Suppressor macrophage treated with lipopolysaccharide for 4 hours (primary cell): ENCODE results near the gene BLVRA.
"Not testable (repeated sequence)": the region's sequence is repeated elsewhere in the genome, so short reads cannot be mapped to it uniquely, and the experiment has no call there.

Experiments
- DNase-seq: peaks from one replicate; pipeline ENCODE4 v3.0.0-alpha.2; 2020

Gene BLVRA

DNA sequence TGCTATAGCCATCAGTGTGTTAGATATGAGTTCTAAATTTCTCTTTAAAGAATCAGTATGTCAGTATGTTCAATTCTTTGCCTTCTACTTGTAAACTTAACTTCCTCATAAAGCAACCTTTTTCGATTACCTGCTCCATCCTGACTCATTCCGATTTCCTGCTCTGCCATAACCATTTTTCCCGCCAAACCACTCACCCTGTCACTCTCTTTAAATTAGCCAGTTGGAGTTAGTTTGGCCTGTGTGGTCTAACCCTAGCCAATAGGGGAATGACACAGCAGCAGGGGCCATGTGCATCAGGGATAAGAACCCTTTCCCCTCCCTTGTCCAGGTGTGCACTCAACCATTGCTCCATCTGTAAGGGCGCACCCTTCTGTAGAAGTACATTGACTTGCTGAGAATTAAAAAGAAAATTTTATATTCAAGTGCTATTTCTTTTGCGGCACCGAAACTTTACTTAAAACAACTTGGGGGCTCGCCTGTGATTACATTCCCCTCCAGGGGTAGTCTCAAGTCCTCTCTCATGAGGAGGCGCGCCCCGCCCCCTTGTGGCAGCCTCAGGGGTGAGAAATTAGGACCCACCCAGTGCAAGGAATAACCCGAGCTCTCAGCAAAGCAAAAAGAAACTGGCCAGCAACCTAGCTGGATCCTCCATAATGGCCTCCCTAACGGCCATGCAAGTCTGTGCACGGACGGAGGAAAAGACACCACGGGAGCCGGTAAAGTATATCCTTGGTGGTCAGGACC, 51.9 kb downstream of the BLVRA start:
- DNase-seq, result peak; percentile 45

DNA sequence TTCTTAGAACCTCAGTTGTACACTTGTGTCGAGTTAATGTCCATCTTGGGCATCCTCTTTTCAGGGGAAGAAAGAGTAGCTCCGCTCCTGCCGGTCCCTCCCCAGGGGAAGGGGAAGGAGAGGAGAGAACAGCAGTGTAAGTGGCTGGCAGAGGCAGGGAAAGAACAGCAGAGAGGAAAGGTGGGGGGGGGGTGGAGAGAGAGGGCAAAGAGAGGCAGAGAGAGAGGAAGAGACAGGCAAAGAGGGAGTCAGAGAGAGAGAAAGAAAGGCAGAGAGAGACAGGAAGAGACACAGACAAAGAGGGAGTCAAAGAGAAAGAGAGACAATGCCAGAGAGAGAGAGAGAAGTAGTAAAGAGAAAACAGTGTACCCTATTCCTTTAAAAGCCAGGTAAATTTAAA, 56.9 kb downstream of the BLVRA start:
- no peak for DNase-seq

DNA sequence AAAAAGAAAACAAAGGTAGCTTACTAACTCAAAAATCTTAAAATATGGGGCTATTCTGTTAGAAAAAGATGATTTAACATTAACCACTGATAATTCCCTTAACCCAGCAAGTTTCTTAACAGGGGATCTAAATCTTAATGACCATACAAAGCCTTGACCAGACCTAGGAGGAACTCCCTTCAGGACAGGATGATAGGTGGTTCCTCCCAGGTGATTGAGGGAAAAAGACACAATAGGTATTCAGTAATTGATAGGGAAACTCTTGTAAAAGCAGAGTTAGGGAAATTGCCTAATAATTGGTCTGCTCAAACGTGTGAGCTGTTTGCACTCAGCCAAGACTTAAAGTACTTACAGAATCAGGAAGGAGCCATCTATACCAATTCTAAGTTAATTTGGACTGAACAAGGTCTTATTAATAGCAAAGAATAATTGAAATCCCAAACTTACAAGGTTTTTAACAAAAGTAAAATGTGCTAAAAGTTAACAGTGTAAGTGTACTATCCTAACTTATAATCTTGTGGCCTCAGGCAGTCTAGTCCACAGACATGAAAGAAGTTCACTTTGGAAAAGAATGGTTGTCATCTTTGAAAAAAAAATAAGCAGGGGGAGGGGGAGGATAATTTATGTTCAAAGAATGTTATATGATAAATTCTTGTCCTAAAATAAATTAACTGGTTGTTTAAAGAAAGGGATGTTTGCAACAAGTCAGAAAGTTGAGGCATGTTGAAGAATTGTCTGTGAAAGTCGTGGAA, 57.7 kb downstream of the BLVRA start:
- not testable (repeated sequence) for DNase-seq

DNA sequence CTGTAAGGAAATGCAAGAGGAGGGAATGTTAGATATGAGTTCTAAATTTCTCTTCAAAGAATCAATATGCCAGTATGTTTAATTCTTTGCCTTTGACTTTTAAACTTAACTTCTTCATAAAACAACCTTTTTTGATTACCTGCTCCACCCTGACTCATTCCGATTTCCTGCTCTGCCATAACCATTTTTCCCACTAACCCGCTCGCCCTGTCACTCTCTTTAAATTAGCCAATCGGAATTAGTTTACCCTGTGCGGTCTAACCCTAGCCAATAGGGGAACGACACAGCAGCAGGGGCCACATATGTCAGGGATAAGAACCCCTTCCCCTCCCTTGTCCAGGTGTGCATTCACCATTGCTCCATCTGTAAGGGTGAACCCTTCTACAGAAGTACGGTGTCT, 64.9 kb downstream of the BLVRA start:
- not testable (repeated sequence) for DNase-seq

DNA sequence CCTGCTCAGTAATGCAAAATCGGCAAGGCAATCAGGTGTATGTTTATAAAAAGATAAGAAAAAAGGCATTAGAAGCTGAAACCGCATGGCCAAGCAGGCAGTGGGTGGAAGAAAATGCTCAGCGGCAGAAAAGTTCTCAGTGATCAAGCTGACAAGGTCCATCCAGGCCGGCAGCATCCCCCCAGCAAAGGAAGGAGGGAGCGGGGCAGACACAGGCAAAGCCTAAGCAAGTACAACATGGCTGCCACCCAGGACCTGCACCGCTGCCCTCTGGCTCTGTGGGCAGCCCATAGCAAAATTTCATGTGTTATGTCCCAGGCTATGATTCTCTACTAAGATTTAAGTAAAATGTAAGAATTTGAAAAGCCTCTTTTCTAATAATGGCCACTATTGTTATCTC, 65.5 kb downstream of the BLVRA start:
- no peak for DNase-seq

DNA sequence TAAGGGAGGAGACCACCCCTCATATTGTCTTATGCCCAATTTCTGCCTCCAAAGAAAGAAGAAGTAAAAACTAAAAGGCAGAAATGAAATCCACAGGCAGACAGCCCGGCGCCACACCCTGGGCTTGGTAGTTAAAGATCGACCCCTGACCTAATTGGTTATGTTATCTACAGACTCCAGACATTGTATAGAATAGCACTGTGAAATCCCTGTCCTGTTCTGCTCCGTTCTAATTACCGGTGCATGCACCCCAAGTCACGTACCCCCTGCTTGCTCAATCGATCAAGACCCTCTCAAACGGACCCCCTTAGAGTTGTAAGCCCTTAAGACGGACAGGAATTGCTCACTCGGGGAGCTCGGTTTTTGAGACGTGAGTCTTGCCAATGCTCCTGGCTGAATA, 66.0 kb downstream of the BLVRA start:
- not testable (repeated sequence) for DNase-seq

DNA sequence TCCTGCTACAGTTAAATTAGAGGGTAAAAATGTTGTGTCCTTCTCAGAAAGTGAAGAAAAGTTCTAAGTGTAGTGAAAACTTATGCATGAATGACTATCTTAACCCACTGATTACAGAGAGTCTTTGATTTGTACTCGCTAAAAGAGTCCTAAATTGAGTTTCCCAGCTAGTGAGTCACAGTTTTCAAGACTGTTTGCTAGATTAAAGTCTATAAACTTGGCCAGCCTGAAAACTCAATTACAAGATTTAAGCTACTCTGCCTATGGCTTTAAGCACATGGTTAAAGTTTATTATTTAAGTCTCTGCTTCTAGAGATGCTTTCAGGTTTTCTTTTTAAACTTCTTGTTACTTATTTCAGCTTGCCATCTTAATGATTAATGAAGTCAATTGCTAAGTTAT, 66.5 kb downstream of the BLVRA start:
- no peak for DNase-seq

DNA sequence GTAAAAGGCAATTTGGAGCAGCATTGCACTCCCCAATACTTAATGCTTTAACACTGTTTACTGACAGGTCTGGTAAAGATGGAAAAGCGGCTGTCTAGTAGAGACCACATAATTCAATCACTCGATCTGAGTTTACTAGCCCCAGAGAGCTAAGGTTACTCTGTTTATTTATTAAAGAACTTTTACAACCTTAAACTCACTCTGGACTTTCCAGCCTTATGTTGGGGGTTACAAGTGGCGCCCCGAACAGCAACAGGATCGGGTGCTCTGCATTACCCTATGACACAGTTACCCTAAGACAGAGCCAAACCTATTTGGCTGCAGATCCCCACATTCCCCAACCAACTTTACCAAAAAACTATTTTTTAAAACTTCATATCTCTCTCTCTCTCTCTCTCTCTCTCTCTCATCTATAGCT, 66.9 kb downstream of the BLVRA start:
- no peak for DNase-seq

DNA sequence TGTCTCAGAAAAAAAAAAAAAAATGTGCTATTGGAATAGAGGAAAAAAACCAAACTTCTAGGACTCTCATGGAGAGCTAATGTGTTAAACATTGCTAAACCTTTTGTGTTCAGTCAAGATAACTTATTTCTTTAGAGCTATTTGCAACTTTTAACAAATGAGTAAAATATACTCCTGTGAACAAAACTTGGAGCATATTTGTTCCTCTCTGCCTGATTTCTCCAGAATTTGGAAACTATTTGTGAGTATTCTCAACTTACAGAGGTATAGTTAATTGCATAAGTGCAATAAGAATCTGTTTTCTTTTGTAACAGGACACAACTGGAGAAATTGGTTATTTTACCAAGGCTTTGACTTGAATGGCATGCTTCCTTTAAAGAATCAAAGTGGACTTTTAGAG, 72.4 kb downstream of the BLVRA start:
- DNase-seq, result not testable (repeated sequence)

DNA sequence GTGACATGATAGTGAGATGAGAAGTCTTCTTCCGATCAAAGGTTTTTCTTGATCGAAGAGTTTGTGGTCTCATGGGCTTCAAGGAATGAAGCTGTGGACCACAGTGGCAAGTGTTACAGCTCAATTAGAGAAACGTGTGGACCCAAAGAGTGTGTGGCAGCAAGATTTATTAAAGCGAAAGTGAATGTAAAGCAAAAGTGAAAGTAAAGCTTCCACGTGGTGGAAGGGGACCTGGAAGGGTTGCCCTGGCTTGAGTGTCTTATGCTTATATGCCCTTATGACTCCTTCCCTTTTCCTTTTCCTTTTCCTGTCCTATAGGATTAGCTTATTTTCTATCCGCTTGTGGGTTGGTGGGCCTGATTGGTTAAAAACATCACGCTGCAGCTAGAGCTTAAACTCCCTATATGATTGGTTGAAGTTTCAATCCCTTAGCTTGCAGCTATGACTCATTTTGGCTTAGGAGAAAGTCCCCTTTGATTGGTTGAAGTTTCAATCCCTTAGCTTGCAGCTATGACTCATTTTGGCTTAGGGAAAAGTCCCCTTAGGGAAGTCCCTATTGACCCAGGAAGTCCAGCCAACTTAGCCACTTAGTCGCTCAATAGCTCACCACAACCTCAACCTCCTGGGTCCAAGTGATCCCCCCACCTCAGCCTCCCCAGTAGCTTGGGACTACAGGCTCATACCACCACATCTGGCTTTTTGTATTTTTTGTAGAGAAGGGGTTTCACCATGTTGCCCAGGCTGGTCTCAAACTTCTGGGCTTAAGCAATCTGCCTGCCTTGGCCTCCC, 76.2 kb downstream of the BLVRA start:
- DNase-seq, result peak; percentile 80

DNA sequence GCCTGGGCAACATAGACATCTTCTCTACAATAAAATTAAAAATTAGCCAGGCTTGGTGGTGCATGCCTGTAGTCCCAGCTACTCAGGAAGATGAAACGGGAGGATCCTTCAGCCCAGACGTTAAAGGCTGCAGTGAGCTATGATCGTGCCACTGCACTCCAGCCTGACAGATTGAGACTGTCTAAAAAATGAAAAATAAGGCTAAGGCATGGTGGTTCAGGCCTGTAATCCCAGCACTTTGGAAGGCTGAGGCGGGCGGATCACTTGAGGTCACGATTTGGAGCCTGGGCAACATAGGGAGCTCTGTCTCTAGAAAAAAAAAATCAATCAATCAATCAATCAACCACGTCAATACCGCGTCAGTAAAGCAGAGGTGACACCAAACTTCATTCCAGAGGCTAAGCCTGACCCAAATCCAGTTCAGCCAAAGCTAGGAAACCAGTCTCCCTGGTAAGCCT, 79.8 kb downstream of the BLVRA start:
- DNase-seq, result no peak

DNA sequence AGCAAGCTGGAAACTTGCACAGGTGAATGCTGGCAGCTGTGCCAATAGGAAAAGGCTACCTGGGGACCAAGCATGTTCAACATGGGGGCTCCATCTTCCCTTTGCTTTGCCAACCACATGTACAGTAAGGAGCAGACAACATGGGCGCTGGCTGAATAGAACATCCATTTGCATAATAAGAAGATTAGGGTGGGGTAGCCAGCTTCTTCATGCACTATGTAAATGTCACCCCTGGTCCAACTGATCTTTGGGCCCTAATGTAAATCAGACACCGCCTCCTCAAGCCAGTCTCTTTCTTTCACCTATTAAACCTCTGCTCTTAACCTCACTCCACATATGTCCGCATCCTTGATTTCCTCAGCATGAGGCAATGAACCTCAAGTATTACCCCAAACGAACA, 84.8 kb downstream of the BLVRA start:
- no peak for DNase-seq

DNA sequence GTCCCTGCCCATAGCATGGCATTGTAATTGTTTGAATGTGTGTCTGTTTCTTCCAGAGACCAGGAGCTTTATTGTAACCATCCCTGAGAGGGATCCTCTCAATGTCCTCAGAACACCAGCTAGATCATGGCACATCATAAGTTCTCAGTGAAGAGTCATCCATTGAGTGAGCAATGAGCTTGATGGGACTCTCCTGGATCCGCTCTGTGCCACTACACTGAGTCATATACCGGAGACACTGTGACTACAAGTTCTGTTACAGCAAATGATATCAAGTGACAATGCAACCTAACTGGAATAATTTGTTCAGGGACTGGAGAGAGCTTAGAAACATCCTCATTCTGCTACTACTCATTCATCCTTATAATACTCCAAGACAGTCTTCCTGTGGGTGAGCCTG, 85.8 kb downstream of the BLVRA start:
- peak; percentile 57 for DNase-seq

DNA sequence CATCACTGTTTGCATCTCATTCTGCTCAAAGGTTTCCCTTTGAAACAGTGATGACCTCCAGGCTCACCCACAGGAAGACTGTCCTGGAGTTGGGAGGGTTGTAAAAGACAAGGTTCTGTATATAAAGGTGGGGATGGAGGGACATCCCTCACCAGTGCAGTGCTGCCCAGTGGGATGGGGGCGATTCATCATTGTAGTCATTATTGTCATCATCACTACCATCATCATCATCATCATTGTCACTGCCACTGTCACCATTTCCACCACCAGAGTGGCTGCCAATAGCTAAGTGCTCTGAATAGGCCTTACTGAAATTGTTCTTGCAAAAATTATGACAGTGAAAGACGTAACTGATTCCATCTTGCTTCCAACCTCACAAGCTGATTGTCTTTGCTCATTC, 86.2 kb downstream of the BLVRA start:
- DNase-seq, result peak; percentile 19

DNA sequence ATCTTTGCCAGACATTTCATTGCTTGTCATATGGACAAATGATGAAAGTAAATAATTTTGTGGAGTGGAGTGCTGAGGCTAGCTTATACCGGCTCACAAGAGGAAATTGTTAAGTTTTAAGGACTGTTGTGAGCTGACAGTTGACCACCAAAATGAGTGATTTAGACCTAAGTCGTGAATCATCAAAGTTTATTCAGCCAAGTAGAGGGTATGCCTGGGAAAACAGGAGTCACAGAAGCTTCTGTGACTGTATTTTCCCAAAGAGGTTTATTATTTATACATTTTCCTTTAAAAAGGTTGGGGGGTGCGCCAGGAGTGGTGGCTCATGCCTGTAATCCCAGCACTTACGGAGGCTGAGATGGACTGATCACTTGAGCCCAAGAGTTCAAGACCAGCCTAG, 89.0 kb downstream of the BLVRA start:
- no peak for DNase-seq

DNA sequence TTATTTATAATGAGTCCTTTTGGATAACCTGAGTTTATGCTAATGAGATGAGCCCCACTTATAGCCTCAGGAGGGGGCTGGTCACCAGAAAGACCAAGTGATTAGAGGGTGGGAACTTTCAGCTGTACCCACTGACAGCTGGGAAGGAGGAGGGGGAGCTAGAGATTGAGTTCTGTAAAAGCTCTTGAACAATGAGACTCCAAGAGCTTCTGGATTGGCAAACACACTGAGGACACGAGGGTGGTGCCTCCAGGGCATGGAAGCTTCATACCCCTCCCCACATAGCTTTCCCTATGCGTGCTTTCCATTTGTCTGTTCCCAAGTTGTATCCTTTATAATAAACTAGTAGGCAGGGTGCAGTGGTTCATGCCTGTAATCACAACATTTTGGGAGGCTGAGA, 90.6 kb downstream of the BLVRA start:
- DNase-seq, result no peak

DNA sequence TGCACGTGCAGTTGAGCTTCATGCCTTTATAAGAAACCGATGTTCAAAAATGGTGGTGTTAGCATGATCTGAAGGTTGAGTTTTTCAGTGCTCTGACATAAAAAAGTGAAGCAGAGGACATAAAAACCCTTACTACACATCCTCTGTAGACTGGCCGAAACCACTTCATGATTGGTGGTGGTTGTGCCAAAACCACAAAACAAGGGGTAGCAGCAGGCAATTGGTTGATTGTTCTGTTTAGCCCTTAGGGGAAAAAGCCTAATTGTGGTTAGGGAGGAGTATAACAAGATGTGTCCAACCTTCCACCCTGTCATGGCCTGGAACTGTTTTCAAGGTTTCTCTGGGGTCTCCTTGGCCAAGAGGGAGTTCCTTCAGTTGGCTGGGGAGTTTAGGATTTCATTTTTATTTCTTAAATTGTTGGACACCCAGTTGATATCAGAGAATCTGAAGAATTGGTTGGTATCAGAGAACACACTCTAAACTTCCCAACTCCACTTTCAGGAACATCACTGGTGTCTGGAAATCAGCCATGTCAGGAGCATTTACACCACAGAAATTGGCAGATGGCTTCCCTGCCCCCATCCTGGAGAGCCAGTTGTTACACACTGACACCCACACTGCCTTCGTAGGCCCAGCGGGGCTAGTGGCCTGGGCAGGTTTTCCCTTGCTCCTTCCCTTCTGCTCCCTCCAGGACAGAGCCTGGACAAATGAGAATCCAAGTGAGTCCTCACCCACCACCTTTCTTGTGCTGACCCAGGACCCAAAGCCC, 92.1 kb downstream of the BLVRA start:
- DNase-seq, result no peak

DNA sequence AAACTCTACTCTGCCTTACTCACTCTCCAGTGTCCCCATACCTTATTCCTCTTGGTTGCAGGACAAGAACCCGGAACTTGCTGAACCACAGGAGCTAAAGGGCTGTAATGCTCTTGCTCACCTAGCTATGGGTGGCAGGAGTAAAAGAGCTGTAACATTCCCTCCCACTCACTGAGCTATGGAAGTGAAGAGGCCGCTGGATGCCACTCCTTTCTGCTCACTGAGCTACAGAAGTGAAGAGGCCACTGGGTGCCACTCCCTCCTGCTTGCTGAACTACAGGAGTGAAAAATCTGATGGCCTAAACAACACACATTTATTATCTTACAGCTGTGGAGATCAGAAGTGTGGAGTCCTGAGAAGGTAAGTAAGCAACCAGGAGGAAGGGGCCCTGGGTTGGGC, 93.3 kb downstream of the BLVRA start:
- DNase-seq, result no peak

DNA sequence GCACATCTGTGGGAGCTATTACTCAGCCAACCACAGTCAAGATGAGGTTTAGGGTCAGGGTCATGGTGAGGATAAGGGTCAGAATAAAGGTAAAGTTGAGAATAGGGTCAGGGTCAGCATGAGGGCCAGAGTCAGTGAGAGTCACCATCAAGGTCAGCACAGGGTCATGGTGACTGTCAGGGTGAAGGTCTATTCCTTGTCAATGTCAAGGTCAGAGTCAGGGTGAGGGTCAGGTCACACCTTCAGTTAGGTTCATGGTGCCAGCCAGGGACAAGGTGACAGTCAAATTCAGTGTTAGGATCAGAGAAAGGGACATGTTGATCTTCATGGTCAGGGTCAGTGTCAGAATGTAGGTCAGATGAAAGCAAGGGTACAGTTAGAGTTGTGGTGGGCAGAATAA, 96.7 kb downstream of the BLVRA start:
- DNase-seq, result no peak

DNA sequence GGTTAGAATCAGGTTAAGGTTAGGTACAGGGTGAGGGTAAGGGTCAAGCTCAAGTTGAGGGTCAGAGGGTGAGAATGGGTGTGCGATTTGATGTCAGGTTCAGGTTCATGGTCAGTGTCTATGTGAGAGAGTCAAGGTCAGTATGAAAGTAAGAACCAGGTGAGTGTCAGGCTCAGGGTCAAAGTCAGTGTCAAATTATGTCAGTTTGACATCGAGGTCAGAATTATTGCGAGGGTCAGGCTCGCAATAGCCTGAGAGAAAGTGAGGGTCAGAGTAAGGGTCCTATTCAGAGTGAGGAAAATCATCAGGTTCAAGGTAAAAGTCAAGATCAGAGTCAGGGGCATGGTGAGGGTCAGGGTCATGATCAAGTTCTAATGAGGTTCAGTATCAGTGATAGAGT, 97.8 kb downstream of the BLVRA start:
- DNase-seq, result no peak
